LNCaP clone FGC (cell line): ENCODE results near the gene PPDPF.
"Not testable (repeated sequence)": the region's sequence is repeated elsewhere in the genome, so short reads cannot be mapped to it uniquely, and the experiment has no call there.

ENCODE experiments used
- DNase-seq: peaks from one replicate; pipeline ENCODE4 v3.0.0-alpha.2; 2011; ENCODE audit warnings: low read depth
- H3K4me3 ChIP-seq: 2 replicates; pipeline ENCODE4 v1.5.1; 2011; ENCODE audit warnings: mild to moderate bottlenecking, low read depth, low read length, control low read depth
- CTCF ChIP-seq: IDR thresholded peaks from 2 replicates; pipeline ENCODE4 v1.5.1; 2012; ENCODE audit warnings: mild to moderate bottlenecking; ENCODE audit not compliant: control insufficient read depth, insufficient read depth; ENCODE audit errors: extremely low read depth

PPDPF gene

GRCh38 chr20:63475209-63475608 lies 45.4 kb upstream of the PPDPF start:
- no peak overlapping the region for H3K4me3 ChIP-seq
- DNase-seq = no peak
- TF ChIP-seq CTCF = no peak

GRCh38 chr20:63477061-63477616 lies 43.4 kb upstream of the PPDPF start:
- no peak overlapping the region for H3K4me3 ChIP-seq
- DNase-seq = no peak
- no peak for TF ChIP-seq CTCF

GRCh38 chr20:63477944-63478343 lies 42.6 kb upstream of the PPDPF start:
- no peak for DNase-seq
- no peak overlapping the region for H3K4me3 ChIP-seq
- TF ChIP-seq CTCF = no peak

GRCh38 chr20:63478346-63479302 lies 41.9 kb upstream of the PPDPF start:
- H3K4me3 ChIP-seq = no peak overlapping the region
- DNase-seq = no peak
- no peak for TF ChIP-seq CTCF

- peak; percentile 83 for DNase-seq
- not testable (repeated sequence) for H3K4me3 ChIP-seq
These were observed 40.7 kb upstream of the PPDPF start for GRCh38 chr20:63479695-63480419.

GRCh38 chr20:63481503-63481902 lies 39.1 kb upstream of the PPDPF start:
- H3K4me3 ChIP-seq = no peak overlapping the region
- no peak for DNase-seq
- TF ChIP-seq CTCF = no peak

- TF ChIP-seq CTCF = no peak
- DNase-seq = no peak
- no peak overlapping the region for H3K4me3 ChIP-seq
These were observed 38.5 kb upstream of the PPDPF start for GRCh38 chr20:63482021-63482587.
